Gastrocnemius medialis (tissue), 4 donors: ENCODE data around the gene PUM1. TPM values are rescaled to one million over a fixed set of nuclear protein-coding genes. Genes with fewer than 3 reads are reported as not detected.

ENCODE experiments used
- ATAC-seq, 2 donors: fragments of 150-250 bp; one replicate each; pipeline ENCODE4 v1.9.1; 2016
- DNase-seq, 2 donors: peaks; one replicate each; pipeline ENCODE4 v3.0.0-alpha.2; 2019
- H3K27ac ChIP-seq, 4 donors: fragments of 200-600 bp; sonication (generic); 1 replicate in 1 of 4; 2 replicates in 3 of 4; pipeline ENCODE4 v1.5.1; 2016 to 2018; ENCODE audit warnings: mild to moderate bottlenecking in 2 of 4, moderate library complexity in 1 of 4
- H3K27me3 ChIP-seq, 3 donors: fragments of 200-600 bp; sonication (generic) in 2 of 3; 1 replicate in 1 of 3; 2 replicates in 2 of 3; pipeline versions ENCODE4 v1.5.1 to v1.6.0; 2016 to 2019; ENCODE audit warnings: mild to moderate bottlenecking in 1 of 3, moderate library complexity in 1 of 3
- H3K36me3 ChIP-seq, 2 donors: fragments of 200-600 bp; sonication (generic) in 1 of 2; one replicate each; pipeline ENCODE4 v1.5.1; 2017 to 2018
- H3K4me1 ChIP-seq, 2 donors: fragments of 200-600 bp; sonication (generic) in 1 of 2; one replicate each; pipeline ENCODE4 v1.5.1; 2016 to 2017; ENCODE audit warnings: mild to moderate bottlenecking in 2 of 2
- H3K4me3 ChIP-seq, 4 donors: fragments of 200-600 bp; sonication (generic) in 3 of 4; 1 replicate in 1 of 4; 2 replicates in 3 of 4; pipeline ENCODE4 v1.5.1; 2016 to 2019; ENCODE audit warnings: mild to moderate bottlenecking in 2 of 4
- H3K9me3 ChIP-seq, 3 donors: fragments of 200-600 bp; sonication (generic) in 2 of 3; 1 replicate in 1 of 3; 2 replicates in 2 of 3; pipeline ENCODE4 v1.5.1; 2016 to 2019
- CTCF ChIP-seq, 5 experiments: fragments of 450-650 bp in 3 of 5; fragments of 200-600 bp in 2 of 5; sonication (generic) in 2 of 5; IDR thresholded peaks in 4 of 5; conservative IDR thresholded peaks in 1 of 5; 1 replicate in 4 of 5; 2 replicates in 1 of 5; pipeline ENCODE4 v1.5.1; 2016 to 2019; ENCODE audit warnings: antibody characterized with exemption in 5 of 5, mild to moderate bottlenecking in 3 of 5, moderate library complexity in 3 of 5
- POLR2A ChIP-seq, 2 donors: fragments of 450-650 bp; IDR thresholded peaks; one replicate each; pipeline ENCODE4 v1.6.1; 2017; ENCODE audit warnings: antibody characterized with exemption in 2 of 2, mild to moderate bottlenecking in 2 of 2, moderate library complexity in 2 of 2
- in situ Hi-C, 4 donors: fragments of 200-750 bp; cut with MboI; loops; one replicate each; pipeline versions ENCODE4 v1.15.0 to v1.8.0; 2017; ENCODE audit warnings: low sequenced_read_pairs in 4 of 4
- intact Hi-C: fragments of 100-400 bp; cut with DNase I; formaldehyde crosslinking; loops from one replicate; pipeline ENCODE4 v1.15.1; 2023; ENCODE audit warnings: low total_unique reads
- total RNA-seq, 4 donors: library from RNA; depleted of rRNA; stranded (reverse); fragments of >200 nt; gene quantifications; one replicate each; pipeline versions ENCODE4 v1.1.0 to v1.2.3, GENCODE V29; 2016

PUM1 gene
- total RNA-seq, 4 donors from 2014 or later: 56.7 to 111 (median 76.4) TPM

DNA sequence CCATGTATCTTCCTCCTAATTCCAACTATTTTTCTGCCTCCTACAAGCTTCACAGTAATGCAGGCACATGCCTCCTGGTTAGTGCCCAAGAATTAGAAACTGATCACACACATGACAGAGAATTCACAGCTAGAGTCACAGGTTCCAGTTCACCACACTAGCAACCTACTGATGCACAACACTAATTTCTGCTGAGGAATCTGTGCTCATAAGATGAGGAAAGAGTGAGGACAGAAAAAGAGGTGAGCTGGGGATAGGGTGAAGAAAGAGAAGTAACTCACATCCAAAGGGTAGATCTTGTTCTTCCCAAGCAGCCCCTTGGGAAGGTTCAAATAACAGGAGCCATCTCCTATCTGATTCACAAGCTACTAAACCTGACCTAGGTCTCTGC is 61.3 kb downstream of the PUM1 start:
- intact Hi-C loops: no loop called here
- H3K27me3 ChIP-seq: no peaks in the 10 kb centered on the region
- H3K27ac ChIP-seq: no peak overlapping the region
- ATAC-seq (peak in 1 of 2 donors; percentile 54), DNase-seq (no peak)
- in situ Hi-C loops: no loop called here
- H3K4me3 ChIP-seq: no peak overlapping the region
- no peaks in the 10 kb centered on the region for H3K9me3 ChIP-seq
- H3K36me3 ChIP-seq: no peaks in the 10 kb centered on the region
- TF ChIP-seq CTCF (IDR thresholded peaks at IDR 0.05 in 4 of 5, conservative IDR thresholded peaks at IDR 0.05 in 1 of 5) (no peak), POLR2A (IDR thresholded peaks at IDR 0.05) (no peak)
- H3K4me1 ChIP-seq: peaks cover 46 to 69% of the 10 kb centered on the region in 2 donors

- Histone ChIP-seq H3K4me1 (peaks cover 46 to 67% of the 10 kb centered on the region in 2 donors), H3K4me3 (no peak overlapping the region), H3K9me3 (no peaks in the 10 kb centered on the region), H3K27me3 (no peaks in the 10 kb centered on the region), H3K27ac (no peak overlapping the region), H3K36me3 (no peaks in the 10 kb centered on the region)
- in situ Hi-C loops (no loop called here), intact Hi-C loops (no loop called here)
- TF ChIP-seq POLR2A (IDR thresholded peaks at IDR 0.05) (no peak), CTCF (IDR thresholded peaks at IDR 0.05 in 4 of 5, conservative IDR thresholded peaks at IDR 0.05 in 1 of 5) (no peak)
- DNase-seq: no peak
- ATAC-seq: no peak
Observed at GRCh38 chr1:31003613-31004230, 61.8 kb downstream of the PUM1 start.

- H3K9me3 ChIP-seq: no peaks in the 10 kb centered on the region
- peaks cover 38 to 57% of the 10 kb centered on the region in 2 donors for H3K4me1 ChIP-seq
- H3K27ac ChIP-seq: no peak overlapping the region
- no peaks in the 10 kb centered on the region for H3K36me3 ChIP-seq
- ATAC-seq (no peak), DNase-seq (no peak)
- H3K27me3 ChIP-seq: no peaks in the 10 kb centered on the region
- intact Hi-C loops (no loop called here), in situ Hi-C loops (no loop called here)
- TF ChIP-seq POLR2A (IDR thresholded peaks at IDR 0.05): no peak
- no peak for TF ChIP-seq CTCF (IDR thresholded peaks at IDR 0.05 in 4 of 5, conservative IDR thresholded peaks at IDR 0.05 in 1 of 5)
- no peak overlapping the region for H3K4me3 ChIP-seq
Observed at GRCh38 chr1:31000301-31000700, 65.2 kb downstream of the PUM1 start.

DNA sequence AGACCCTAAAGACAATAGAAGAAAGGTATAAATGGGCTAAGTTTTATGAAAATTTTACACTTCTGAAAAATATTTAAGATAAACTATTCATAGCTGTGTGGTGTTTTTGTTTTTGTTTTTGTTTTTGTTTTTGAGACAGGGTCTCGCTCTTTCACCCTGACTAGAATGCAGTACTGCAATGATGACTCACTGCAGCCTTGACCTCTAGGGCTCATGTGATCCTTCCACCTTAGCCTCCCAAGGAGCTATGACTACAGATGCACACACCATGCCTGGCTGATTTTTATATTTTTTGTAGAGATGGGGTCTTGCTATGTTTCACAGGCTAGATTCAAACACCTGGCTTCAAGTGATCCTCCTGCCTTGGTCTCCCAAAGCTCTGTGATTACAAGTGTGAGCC is 66.6 kb downstream of the PUM1 start:
- intact Hi-C loops: no loop called here
- Histone ChIP-seq H3K9me3 (no peaks in the 10 kb centered on the region), H3K36me3 (no peaks in the 10 kb centered on the region), H3K27ac (peak overlapping the region in 1 of 4 donors; percentile 40), H3K27me3 (no peaks in the 10 kb centered on the region), H3K4me3 (no peak overlapping the region), H3K4me1 (peaks cover 23 to 42% of the 10 kb centered on the region in 2 donors)
- in situ Hi-C loops: no loop called here
- TF ChIP-seq POLR2A (IDR thresholded peaks at IDR 0.05): no peak
- no peak for DNase-seq
- no peak for ATAC-seq

- TF ChIP-seq POLR2A (IDR thresholded peaks at IDR 0.05) (no peak), CTCF (IDR thresholded peaks at IDR 0.05 in 4 of 5, conservative IDR thresholded peaks at IDR 0.05 in 1 of 5) (no peak)
- in situ Hi-C loops (no loop called here), intact Hi-C loops (no loop called here)
- Histone ChIP-seq H3K4me3 (no peak overlapping the region), H3K36me3 (no peaks in the 10 kb centered on the region), H3K4me1 (peaks cover 20 to 35% of the 10 kb centered on the region in 2 donors), H3K27ac (peak overlapping the region in 1 of 4 donors; percentile 40), H3K27me3 (no peaks in the 10 kb centered on the region), H3K9me3 (no peaks in the 10 kb centered on the region)
- ATAC-seq (no peak), DNase-seq (no peak)
Observed at GRCh38 chr1:30998171-30998570, 67.3 kb downstream of the PUM1 start.
